ENCODE data around the gene EEF2.

DNA sequence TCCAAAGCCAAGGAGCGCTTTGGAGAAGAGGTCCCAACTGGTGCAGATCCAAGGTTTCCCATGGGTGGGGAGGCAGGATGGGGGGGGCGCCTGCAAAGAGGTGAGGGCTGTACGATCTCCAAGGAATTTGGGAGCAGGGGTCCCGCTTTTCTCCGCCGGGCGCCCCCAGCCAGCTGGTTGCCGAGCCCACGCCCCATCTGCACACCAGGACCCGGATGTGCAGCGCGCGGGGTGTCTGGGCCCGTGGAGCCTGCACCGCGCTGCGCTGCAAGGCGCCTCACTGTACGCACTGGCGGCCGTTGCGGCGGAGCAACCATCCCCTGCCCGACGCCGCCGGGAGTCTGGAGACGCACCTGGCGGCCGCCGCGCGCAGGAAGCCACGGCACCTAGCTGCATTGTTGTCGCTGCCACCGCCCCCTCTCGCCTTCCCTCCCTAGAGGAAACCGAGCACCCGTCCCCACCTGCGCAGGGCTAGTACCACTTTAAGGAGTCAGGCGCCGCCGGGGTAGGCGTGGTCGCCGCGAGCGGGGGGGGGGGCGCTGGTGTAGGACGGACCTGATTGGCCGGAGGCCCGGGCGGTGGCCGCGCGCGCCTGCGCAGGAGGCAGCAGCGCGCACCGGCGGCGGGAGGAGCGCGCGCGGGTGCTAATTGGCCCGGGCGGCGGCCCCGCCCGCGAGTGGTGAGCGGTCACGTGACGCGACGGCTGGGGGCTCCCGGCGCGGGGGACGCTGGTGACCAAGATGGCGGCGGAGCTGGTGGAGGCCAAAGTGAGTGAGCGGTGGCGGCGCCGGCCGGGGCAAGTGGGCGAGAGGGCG, 22.0 kb upstream of the EEF2 start, which contains the start of gene PIAS4:
- TF ChIP-seq CTCF (conservative IDR thresholded peaks at IDR 0.05; ENCODE audit: low read depth, low read length) (0 out of 2 replicates have a peak, but pooled peaks have one; percentile 5), MAZ (IDR thresholded peaks at IDR 0.05; ENCODE audit: borderline replicate concordance, low read depth, low read length) (peak; percentile 99), POLR2A (IDR thresholded peaks at IDR 0.05; ENCODE audit: low read depth, low read length) (peak; percentile 52; the same call in 1 of the 2 replicates)
